B cell (primary cell): Measurements from ENCODE around the gene RPUSD2. TPM values are rescaled to one million over a fixed set of nuclear protein-coding genes. Genes with fewer than 3 reads are reported as not detected.

Experiments used
- ATAC-seq: fragments of 200-7000 bp; cut with Tn5 transposase; one replicate; pipeline ENCODE4 v1.10.0; 2021; ENCODE audit warnings: low read depth, mild to moderate bottlenecking, moderate number of reproducible peaks, moderate library complexity
- CTCF ChIA-PET: fragments of 350-600 bp; sonication (Branson Sonifier 250); formaldehyde crosslinking; loops from one replicate; lab custom pipeline; 2021; ENCODE audit warnings: antibody characterized with exemption, inconsistent platforms; lab: Charles Lee
- POLR2A ChIA-PET: fragments of 350-600 bp; sonication (Branson Sonifier 250); formaldehyde crosslinking; loops from one replicate; lab custom pipeline; 2021; ENCODE audit warnings: antibody characterized with exemption; lab: Charles Lee
- DNase-seq: peaks from one replicate; pipeline ENCODE4 v3.0.0; 2013
- H2AFZ ChIP-seq: 2 replicates; pipeline ENCODE4 v1.6.1; 2012; ENCODE audit warnings: mild to moderate bottlenecking, low read depth, low read length; ENCODE audit not compliant: insufficient read depth, poor library complexity, severe bottlenecking
- H3K27ac ChIP-seq, 2 donors: 1 replicate in 1 of 2; 2 replicates in 1 of 2; pipeline ENCODE4 v1.5.1; 2012 to 2013; ENCODE audit warnings: low read length in 2 of 2, mild to moderate bottlenecking in 2 of 2, moderate library complexity in 1 of 2
- H3K27me3 ChIP-seq, 4 experiments: fragments of 200-600 bp in 1 of 4; sonication (generic) in 1 of 4; replicated peaks in 1 of 4; 1 replicate in 2 of 4; 2 replicates in 2 of 4; pipeline versions ENCODE4 v1.6.1 to v1.7.0; 2013 to 2016; ENCODE audit warnings: low read length in 3 of 4, mild to moderate bottlenecking in 2 of 4, mixed read lengths in 1 of 4, moderate library complexity in 1 of 4; ENCODE audit not compliant: insufficient read depth in 4 of 4, control insufficient read depth in 3 of 4; ENCODE audit errors: control extremely low read depth in 1 of 4
- H3K36me3 ChIP-seq, 2 experiments: replicated peaks in 1 of 2; 1 replicate in 1 of 2; 2 replicates in 1 of 2; pipeline versions ENCODE4 v1.6.1 to v1.7.1; 2013; ENCODE audit warnings: low read length in 1 of 2; ENCODE audit not compliant: insufficient read depth in 2 of 2, control insufficient read depth in 1 of 2; ENCODE audit errors: control extremely low read depth in 1 of 2, extremely low read depth in 1 of 2
- H3K4me1 ChIP-seq, 2 donors: fragments of 200-600 bp in 1 of 2; sonication (generic) in 1 of 2; 1 replicate in 1 of 2; 2 replicates in 1 of 2; pipeline versions ENCODE4 v1.5.1 to v1.6.1; 2013 to 2017; ENCODE audit warnings: low read length in 2 of 2; ENCODE audit not compliant: control insufficient read depth in 2 of 2, insufficient read depth in 2 of 2
- H3K4me2 ChIP-seq: replicated peaks from 2 replicates; pipeline ENCODE3; 2012; ENCODE audit warnings: mild to moderate bottlenecking, low read depth, low read length; ENCODE audit not compliant: poor library complexity, severe bottlenecking
- H3K4me3 ChIP-seq, 5 experiments: fragments of 200-600 bp in 1 of 5; sonication (generic) in 1 of 5; 1 replicate in 3 of 5; 2 replicates in 2 of 5; pipeline versions ENCODE4 v1.5.1 to v1.7.0; 2011 to 2016; ENCODE audit warnings: low read length in 4 of 5, mild to moderate bottlenecking in 4 of 5, low read depth in 2 of 5, control low read depth in 1 of 5, moderate library complexity in 1 of 5; ENCODE audit not compliant: insufficient read depth in 1 of 5; ENCODE audit errors: control extremely low read depth in 1 of 5, extremely low read depth in 1 of 5
- H3K79me2 ChIP-seq: fragments of 200-600 bp; sonication (generic); one replicate; pipeline ENCODE4 v1.6.0; 2016; ENCODE audit warnings: low read length; ENCODE audit not compliant: control insufficient read depth, insufficient read depth
- H3K9ac ChIP-seq: fragments of 200-600 bp; sonication (generic); 2 replicates; pipeline ENCODE4 v1.6.1; 2017; ENCODE audit warnings: mild to moderate bottlenecking, low read length, moderate library complexity
- H3K9me3 ChIP-seq, 3 donors: one replicate each; pipeline versions ENCODE4 v1.6.1 to v1.7.1; 2013; ENCODE audit warnings: low read length in 2 of 3; ENCODE audit not compliant: control insufficient read depth in 2 of 3, insufficient read depth in 1 of 3; ENCODE audit errors: control extremely low read depth in 1 of 3
- H4K20me1 ChIP-seq: 2 replicates; pipeline ENCODE4 v1.6.0; 2012; ENCODE audit warnings: mild to moderate bottlenecking, low read length; ENCODE audit not compliant: insufficient read depth, control insufficient read depth, poor library complexity, severe bottlenecking
- H3K27ac Mint-ChIP-seq: one replicate; pipeline ENCODE4 v1.8.0; 2021; ENCODE audit warnings: mixed read lengths
- H3K27me3 Mint-ChIP-seq: one replicate; pipeline ENCODE4 v1.8.0; 2021; ENCODE audit warnings: mixed read lengths
- H3K4me1 Mint-ChIP-seq: one replicate; pipeline ENCODE4 v1.8.0; 2021; ENCODE audit warnings: mixed read lengths
- H3K4me3 Mint-ChIP-seq: one replicate; pipeline ENCODE4 v1.8.0; 2021; ENCODE audit warnings: mixed read lengths
- H3K9me3 Mint-ChIP-seq: one replicate; pipeline ENCODE4 v1.8.0; 2022; ENCODE audit warnings: mixed read lengths; ENCODE audit not compliant: insufficient read depth
- EZH2 ChIP-seq: IDR thresholded peaks from 2 replicates; pipeline ENCODE4 v1.6.1; 2012; ENCODE audit warnings: borderline replicate concordance, low read depth, mild to moderate bottlenecking, moderate library complexity, low read length; ENCODE audit not compliant: insufficient read depth, poor library complexity, severe bottlenecking
- WGBS: methylation state at CpG from one replicate; pipeline ENCODE4 v1.1.5; 2013; ENCODE audit warnings: missing lambda C conversion rate; ENCODE audit not compliant: insufficient coverage; 5-methylcytosine and 5-hydroxymethylcytosine counted together
- intact Hi-C: fragments of 100-400 bp; cut with micrococcal nuclease; formaldehyde crosslinking; loops from one replicate; pipeline ENCODE4 v1.10.0; 2022
- polyA plus RNA-seq: library from polyadenylated mRNA; depleted of rRNA; stranded (reverse); fragments of >200 nt; gene quantifications from 2 replicates; pipeline ENCODE4 v1.2.3, GENCODE V29; 2012
- total RNA-seq, 2 donors: library from RNA; stranded (reverse); fragments of 120-200 nt in 1 of 2; gene quantifications; 1 replicate in 1 of 2; 2 replicates in 1 of 2; pipeline versions ENCODE4 v1.2.3 to v1.2.4, GENCODE V29; 2013 to 2022
- TF ChIP-seq, protein P1 (sequence below): fragments of 200-600 bp; IDR thresholded peaks from one replicate; pipeline ENCODE4 v1.8.0; 2022; ENCODE audit warnings: antibody characterized with exemption, mild to moderate bottlenecking

Gene RPUSD2
- total and polyA plus RNA-seq, 2 donors (not counting 1 experiment from before 2014, with no cell fraction given): 9.8 to 21.1 TPM

- intact Hi-C loops: no loop called here
- Mint-ChIP-seq H3K27ac (no peak overlapping the region), H3K9me3 (no peaks in the 10 kb centered on the region), H3K27me3 (no peaks in the 10 kb centered on the region), H3K4me3 (no peak overlapping the region), H3K4me1 (peaks cover 10% of the 10 kb centered on the region)
- H3K9ac ChIP-seq: no peak overlapping the region
- POLR2A ChIA-PET: interaction anchor here (0.6 kb wide), 1 partner anchor 235 kb away, joined by 3 read pairs; no protein-coding TSS in a partner anchor
- H3K27me3 ChIP-seq: no peaks in the 10 kb centered on the region
- no peak overlapping the region for H3K4me3 ChIP-seq
- H4K20me1 ChIP-seq: no peaks in the 10 kb centered on the region
- H3K36me3 ChIP-seq: no peaks in the 10 kb centered on the region
- no peaks in the 10 kb centered on the region for H3K9me3 ChIP-seq
- no peak for DNase-seq
- peaks cover 4 to 5% of the 10 kb centered on the region in 2 donors for H3K4me1 ChIP-seq
- no peak overlapping the region for H3K27ac ChIP-seq
- H2AFZ ChIP-seq: no peak overlapping the region
- ATAC-seq: no peak
- no peak overlapping the region for H3K4me2 ChIP-seq
- TF ChIP-seq, protein P1, sequence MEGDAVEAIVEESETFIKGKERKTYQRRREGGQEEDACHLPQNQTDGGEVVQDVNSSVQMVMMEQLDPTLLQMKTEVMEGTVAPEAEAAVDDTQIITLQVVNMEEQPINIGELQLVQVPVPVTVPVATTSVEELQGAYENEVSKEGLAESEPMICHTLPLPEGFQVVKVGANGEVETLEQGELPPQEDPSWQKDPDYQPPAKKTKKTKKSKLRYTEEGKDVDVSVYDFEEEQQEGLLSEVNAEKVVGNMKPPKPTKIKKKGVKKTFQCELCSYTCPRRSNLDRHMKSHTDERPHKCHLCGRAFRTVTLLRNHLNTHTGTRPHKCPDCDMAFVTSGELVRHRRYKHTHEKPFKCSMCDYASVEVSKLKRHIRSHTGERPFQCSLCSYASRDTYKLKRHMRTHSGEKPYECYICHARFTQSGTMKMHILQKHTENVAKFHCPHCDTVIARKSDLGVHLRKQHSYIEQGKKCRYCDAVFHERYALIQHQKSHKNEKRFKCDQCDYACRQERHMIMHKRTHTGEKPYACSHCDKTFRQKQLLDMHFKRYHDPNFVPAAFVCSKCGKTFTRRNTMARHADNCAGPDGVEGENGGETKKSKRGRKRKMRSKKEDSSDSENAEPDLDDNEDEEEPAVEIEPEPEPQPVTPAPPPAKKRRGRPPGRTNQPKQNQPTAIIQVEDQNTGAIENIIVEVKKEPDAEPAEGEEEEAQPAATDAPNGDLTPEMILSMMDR: no peak
- no peak for TF ChIP-seq EZH2
- CTCF ChIA-PET: interaction anchor here (0.7 to 0.8 kb wide), 2 partner anchors 88 to 129 kb away, joined by 3 read pairs; no protein-coding TSS in a partner anchor
- H3K79me2 ChIP-seq: no peaks in the 10 kb centered on the region
These were observed 45.5 kb upstream of the RPUSD2 start for GRCh38 chr15:40523611-40524010.

GRCh38 chr15:40525855-40526254, 43.2 kb upstream of the RPUSD2 start:
- Histone ChIP-seq H3K79me2 (no peaks in the 10 kb centered on the region), H2AFZ (no peak overlapping the region), H3K4me3 (no peak overlapping the region), H3K9me3 (no peaks in the 10 kb centered on the region), H3K9ac (no peak overlapping the region), H3K4me1 (no peaks in the 10 kb centered on the region), H3K27me3 (no peaks in the 10 kb centered on the region), H4K20me1 (no peaks in the 10 kb centered on the region), H3K36me3 (no peaks in the 10 kb centered on the region), H3K4me2 (no peak overlapping the region), H3K27ac (no peak overlapping the region)
- ATAC-seq: no peak
- no peak overlapping the region for H3K27ac Mint-ChIP-seq
- TF ChIP-seq, protein P1: no peak
- TF ChIP-seq EZH2: no peak
- H3K4me3 Mint-ChIP-seq: no peak overlapping the region
- no peaks in the 10 kb centered on the region for H3K27me3 Mint-ChIP-seq
- DNase-seq: no peak
- WGBS: 90% methylated on average over 2 of the region's 3 CpGs
- POLR2A ChIA-PET: interaction anchor here (0.5 to 0.6 kb wide), 2 partner anchors 124 to 149 kb away, joined by 5 to 6 read pairs; no protein-coding TSS in a partner anchor
- H3K4me1 Mint-ChIP-seq: peaks cover 2% of the 10 kb centered on the region
- intact Hi-C loops: no loop called here
- H3K9me3 Mint-ChIP-seq: no peaks in the 10 kb centered on the region
- CTCF ChIA-PET: interaction anchor here (1.4 kb wide), 1 partner anchor 257 kb away, joined by 5 read pairs; no protein-coding TSS in a partner anchor
